ENCODE results near the gene ZNF771.
"Not testable (repeated sequence)": the region's sequence is repeated elsewhere in the genome, so short reads cannot be mapped to it uniquely, and the experiment has no call there.

Gene ZNF771

DNA sequence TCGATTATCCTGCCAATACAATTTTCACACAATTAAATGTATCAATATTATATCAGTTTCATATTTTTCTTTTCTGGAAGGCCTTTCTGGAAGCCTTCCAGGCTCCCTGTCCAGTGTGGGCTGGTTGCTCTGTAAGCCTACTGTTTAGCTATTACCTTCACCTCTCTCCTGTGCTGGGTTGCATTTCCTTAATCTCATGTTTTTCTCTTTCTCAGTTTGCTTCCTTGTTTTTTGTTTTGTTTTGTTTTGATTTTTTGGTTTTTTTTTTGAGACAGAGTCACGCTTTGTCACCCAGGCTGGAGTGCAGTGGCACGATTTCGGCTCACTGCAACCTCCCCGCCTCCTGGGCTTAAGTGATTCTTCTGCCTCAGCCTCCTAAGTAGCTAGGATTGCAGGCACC, 31.4 kb downstream of the ZNF771 start:
- DNase-seq, result no peak

DNA sequence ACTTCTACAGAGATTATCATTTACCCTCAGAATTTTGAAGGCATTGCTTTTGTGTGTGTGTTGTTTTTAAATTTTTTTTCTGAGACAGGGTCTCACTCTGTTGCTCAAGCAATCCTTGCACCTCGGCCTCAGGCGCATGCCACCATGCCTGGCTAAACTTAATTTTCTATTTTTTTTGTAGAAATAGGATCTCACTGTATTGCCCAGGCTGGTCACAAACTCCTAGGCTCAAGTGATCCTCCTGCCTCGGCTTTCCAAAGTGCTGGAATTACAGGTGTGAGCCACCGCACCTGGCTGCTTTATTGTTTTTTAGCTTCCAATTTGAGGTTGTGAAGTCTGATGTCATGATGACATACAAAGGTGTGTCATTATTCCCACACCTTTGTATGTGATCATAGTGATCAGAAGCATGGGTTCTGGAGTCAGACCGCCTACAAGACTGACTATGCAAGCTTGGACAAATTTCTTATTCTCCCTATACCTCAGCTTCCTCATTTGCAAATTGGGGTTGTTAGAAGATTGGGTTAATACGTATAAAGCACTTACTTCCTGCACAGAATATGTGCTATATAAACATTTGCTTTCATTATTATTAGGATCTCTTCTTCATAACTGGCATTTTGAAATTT, 32.4 kb downstream of the ZNF771 start:
- DNase-seq, result no peak

DNA sequence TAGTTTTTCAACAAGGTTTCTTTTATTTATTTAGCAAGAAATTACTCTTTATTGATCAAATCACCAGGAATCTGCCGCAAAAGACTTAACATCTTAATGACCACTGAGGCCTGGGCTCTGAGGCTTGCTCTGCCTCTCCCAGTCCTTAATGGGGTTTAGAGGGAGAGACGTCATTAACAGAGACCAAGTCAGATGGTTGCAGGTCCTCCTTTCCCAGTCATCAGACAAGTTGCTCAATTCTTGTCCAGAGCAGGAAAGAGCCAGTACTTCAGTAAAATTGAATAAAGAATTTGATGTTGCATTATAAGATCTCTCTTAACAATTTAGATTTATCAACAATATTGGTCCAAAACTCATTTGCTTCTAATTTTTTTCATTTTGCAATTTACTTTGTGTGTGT, 36.2 kb downstream of the ZNF771 start:
- DNase-seq, result no peak

DNA sequence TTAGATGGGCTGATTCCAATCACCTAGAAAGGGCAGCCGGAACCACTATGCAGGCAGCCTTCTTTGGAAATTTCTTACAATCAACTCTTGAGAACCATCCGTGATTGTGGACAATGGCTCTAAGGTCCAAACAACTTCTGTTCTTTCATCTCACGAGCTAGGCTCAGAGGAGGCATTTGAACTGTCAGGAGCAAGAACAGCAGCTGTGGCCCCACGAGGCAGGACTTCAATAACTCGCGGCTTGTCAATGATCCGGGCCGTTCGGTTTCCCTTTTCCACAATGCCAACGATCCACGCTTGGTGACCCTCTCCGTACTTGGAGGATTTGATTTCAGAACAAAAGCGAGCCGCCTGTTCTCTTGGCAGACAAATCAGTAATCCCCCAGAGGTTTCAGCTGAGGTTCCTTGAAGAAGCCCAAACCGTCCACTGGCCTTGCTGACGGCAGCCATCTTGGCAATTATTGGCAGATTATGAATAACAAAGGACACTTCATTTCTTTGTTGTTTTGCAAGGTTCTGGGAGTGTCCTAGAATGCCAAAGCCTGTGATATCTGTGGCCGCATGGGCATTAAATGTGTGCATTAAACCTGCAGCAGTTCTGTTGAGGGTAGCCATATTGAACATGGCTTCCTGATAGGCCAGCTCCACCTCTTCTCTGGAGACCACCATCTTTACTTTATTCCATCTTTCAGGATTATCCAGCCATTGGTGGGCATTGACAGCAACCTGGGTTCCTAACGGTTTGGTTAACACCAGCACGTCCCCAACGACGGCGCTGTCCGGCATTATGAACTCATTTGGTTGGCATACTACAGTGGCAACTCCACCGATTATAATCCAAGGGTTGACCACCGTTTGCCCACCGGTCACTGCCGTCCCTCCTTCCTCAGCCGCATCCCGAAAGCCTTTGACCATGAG, 37.1 kb downstream of the ZNF771 start:
- no peak for DNase-seq

DNA sequence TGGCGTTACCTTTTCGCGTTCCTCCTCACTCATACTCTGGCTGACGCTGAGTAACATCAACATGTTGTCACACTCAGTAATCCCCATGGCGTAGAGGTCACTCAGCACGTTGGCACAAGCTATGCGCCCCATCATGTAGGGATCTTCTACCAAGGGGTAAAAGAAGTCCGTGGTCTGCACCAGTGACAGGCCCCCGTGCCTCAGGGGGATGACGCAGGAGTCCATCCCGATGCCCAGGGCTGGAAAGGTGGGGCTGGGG, 37.7 kb downstream of the ZNF771 start:
- DNase-seq, result no peak

DNA sequence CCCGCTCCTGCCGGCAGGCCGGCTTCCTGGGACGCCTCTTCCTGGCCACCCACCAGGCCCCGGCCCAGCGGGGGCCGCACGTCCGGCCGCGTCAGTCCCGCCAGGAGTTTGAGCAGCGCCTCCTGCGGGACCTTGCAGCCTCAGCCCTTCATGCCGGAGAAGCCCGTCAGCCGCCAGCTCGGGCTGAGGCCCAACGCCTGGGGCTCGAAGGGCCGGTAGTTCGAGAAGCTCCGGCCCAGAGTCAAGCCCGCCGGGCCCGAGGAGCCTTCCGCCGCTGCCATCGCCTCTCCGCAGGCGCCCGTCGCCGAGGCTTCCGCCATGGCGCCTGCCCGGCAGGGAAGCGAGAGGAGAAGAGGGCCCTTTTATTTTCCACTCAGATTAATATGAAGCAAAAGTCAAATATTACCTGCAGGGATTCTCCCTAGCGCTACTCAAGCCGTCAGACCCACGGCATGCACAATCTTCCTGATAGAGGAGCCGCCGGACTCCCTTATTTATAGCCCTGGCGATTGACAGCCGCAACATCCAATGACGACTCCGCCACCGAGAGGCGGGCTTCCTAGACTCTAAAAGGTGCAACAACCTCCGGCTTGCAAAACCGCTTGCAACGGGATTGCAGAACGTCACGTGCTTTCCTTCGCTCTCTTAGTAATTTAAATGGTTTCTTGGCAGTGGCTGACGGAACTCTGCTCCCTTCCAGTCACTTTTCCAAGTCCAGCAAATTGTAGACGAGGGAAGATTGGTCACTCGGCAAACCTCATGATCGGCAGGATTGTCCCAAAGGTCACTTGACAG, 38.2 kb downstream of the ZNF771 start, which contains the start of gene SEPHS2:
Gene SEPHS2 (minus strand): TSS at position 467 of the 795 bp plus-strand sequence. CDS start 147 bp downstream, at position 320.
- DNase-seq, result peak; percentile 91

DNA sequence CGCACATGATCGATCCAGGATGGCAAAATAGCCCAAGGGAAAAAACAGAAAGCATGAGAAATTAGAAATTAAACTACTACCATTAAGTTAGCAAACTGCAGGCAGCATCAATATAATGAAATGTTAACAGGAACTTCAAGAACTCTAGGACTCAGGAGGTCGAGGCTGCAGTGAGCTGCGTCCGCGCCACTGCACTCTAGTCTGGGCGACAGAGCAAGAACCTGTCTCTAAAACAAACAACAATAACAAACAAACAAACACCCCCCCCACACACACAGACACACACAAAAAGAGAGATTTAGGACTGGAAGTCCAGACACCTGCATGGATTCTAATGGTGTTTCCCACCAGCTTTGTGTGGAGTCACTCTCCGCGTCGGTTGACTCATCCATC, 38.8 kb downstream of the ZNF771 start:
- no peak for DNase-seq

DNA sequence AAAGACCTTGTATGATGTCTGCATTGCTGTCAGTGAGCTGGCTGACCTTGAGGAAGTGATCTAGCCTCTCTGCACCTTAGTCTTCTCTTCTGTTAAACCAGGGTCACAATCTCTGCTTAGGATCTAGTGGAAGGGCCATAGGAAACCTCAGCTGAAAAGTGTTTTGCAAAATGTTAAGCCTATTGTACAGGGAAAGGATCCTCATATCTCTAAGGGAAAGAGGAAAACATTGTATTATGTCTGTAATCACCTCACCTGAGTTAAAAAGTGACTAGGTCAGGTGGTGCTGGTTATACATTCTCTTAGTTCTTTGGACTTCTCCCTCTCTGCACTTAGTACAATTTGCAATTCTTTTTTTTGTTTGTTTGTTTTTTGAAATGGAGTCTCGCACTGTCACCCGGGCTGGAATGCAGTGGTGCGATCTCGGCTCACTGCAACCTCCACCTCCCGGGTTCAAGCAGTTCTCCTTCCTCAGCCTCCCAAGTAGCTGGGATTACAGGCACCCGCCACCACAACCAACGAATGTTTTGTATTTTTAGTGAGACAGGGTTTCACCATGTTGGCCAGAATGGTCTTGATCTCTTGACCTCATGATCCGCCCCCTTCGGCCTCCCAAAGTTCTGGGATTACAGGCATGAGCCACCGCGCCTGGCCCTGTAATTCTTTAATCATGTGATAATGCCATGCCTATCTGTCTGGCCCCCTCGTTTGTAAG, 40.3 kb downstream of the ZNF771 start:
- no peak for DNase-seq

DNA sequence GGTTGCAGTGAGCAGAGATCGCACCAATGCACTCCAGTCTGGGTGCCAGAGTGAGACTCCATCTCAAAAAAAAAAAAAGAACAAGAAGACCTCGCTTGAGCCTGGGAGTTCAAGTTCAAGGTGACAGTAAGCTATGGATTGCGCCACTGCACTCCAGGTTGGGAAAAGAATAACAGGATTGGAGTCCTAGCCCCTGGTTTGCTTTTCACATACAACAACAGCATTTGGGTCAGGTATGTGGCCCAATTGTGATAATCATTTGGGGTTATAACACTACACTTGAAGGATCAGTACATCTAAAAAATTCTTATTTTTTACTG, 41.7 kb downstream of the ZNF771 start:
- no peak for DNase-seq

DNA sequence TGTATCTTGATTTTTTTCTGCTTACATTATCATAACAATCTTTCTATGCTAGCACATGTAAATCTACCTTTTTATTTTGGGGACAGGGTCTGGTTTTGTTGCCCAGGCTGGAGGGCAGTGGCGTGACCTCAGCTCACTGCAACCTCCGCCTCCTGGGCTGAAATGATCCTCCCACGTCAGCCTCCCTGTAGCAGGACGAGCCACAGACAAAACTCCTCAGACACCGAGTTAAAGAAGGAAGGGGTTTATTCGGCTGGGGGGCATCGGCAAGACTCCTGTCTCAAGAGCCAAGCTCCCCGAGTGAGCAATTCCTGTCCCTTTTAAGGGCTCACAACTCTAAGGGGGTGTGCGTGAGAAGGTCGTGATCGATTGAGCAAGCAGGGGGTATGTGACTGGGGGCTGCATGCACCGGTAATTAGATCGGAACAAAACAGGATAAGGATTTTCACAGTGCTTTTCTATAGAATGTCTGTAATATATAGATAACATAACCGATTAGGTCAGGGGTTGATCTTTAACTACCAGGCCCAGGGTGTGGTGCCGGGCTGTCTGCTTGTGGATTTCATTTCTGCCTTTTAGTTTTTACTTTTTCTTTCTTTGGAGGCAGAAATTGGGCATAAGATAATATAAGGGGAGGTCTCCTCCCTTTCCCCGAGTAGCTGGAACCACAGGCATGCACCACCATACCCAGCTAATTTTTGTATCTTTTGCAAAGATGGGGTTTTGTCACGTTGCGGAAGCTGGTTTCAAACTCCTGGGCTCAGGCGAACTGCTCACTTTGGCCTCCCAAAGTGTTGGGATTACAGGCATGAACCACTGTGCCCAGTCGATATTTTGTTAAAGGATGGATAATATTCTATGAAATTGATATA, 45.5 kb downstream of the ZNF771 start:
- DNase-seq, result not testable (repeated sequence)

DNA sequence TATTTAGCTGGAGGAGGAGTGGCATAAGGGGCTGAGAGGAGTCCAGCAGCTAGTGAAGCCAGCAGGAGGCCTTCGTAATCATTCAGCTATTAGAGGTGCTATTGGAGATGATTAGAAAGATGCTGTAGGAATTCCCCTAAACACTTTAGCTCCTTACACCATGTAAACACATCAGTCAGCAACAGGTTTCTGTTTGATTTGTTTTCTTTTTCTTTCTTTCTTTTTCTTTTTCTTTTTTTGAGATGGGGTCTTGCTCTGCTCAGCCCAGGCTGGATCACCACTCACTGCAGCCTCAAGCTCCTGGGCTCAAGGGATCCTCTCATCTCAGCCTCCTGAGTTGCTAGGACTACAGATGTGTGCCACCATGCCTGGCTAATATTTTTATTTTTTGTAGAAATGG, 48.9 kb downstream of the ZNF771 start:
- DNase-seq, result no peak

DNA sequence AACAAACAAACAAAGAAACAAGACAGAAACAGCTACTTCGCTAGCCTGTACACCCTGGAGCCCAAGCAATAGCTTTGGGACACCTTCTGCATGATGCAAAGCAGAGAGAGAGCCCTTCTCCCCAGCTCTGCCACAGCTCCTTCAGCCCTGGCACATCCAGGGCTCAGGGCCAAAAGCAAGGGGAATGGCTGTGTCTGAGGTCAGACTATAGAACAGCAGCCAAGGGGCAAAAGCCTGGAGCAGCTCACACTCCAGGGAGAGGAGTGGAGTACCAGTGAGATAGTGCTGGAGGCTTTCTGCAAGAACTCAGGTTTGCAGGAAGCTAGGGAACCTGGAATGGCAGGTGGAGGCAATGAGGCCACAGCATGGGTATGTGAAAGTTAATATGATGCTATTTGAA, 49.9 kb downstream of the ZNF771 start:
- no peak for DNase-seq

DNA sequence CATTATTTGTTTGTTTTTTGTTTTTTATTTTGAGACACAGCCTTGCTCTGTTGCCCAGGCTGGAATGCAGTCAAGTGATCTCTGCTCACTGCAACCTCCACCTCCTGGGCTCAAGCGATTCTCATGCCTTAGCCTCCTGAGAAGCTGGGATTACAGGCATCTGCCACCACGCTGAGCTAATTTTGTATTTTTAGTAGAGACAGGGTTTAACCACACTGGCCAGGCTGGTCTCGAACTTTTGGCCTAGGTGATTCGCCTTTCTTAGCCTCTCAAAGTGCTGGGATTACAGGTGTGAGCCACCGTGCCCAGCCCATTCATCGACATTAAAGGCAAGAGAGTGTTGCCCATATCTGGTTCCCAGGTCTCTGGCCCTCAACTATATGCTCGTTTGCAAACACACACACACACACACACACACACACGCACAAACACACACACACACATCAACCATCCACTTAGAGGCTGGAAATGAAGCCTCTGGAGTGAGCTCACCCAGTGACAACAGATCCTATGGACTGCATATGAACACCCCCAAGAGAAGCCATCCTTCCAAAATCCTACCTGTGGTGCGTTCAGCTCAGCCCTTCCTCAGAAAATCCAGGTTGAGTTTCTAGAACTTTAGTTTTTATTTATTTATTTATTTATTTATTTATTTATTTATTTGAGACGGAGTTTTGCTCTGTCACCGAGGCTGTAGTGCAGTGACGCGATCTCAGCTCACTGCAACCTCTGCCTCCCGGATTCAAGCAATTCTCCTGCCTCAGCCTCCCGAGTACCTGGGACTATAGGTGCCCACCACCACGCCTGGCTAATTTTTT, 50.5 kb downstream of the ZNF771 start:
- no peak for DNase-seq

DNA sequence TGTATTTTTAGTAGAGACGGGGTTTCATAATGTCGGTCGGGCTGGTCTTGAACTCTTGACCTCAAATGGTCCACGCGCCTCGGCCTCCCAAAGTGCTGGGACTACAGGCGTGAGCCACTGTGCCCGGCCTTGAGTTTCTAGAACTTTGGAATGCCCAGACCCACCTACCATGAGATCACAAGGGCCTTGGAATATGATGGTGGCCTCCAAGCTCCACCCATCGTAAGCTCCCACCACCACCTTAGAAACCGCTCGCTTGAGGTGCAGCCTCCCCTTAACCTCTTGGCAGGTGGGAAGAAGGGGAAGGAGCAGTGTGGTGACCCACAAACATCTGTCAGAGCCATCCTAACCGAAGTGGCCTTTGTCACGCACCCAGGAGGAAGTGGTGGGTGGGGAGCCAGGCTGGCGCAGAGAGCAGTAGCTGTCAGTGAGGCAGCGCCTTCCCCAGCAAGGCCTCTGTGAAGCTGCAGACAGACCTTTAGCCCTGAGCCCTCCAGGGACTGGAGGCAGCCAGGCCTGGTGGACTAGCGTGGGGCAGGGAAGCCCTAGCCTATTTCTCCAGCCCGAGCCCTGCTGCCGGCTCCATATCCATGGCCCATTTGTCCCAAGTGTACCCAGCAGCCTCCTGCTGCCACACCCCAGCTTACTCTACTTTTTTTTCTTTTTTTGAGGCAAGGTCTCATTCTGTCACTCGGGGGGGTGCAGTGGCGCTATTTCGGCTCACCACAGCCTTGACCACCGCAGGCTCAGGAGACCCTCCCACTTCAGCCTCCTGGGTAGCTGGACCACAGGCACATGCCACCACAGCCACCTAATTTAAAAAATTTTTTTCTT, 51.4 kb downstream of the ZNF771 start:
- no peak for DNase-seq

DNA sequence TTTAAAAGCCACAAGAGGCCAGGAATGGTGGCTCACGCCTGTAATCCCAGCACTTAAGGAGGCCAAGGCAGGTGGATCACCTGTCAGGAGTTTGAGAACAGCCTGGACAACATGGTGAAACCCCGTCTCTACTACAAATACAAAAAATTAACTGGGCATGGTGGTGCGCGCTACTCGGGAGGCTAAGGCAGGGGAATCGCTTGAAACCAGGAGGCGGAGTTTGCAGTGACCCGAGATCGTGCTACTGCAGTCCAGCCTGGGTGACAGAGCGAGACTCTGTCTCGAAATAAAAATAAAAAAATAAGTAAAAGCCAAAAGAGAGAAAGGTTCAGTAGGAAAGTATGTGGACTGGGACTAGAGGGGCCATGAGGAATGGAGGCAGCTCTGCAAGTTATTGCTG, 52.0 kb downstream of the ZNF771 start:
- DNase-seq, result no peak

DNA sequence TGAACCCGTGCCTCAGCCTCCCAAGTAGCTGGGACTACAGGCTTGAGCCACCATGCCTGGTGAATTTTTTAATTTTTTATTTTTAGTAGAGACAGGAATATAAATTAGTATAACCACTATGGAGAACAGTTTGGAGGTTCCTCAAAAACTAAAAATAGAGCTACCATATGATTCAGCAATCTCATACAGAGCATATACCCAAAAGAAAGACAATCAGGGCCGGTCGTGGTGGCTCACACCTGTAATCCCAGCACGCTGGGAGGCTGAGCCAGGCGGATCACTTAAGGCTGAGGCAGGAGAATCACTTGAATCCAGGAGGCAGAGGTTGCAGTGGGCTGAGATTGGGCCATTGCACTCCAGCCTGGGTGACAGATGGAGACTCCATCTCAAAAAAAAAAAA, 54.0 kb downstream of the ZNF771 start:
- DNase-seq, result not testable (repeated sequence)

DNA sequence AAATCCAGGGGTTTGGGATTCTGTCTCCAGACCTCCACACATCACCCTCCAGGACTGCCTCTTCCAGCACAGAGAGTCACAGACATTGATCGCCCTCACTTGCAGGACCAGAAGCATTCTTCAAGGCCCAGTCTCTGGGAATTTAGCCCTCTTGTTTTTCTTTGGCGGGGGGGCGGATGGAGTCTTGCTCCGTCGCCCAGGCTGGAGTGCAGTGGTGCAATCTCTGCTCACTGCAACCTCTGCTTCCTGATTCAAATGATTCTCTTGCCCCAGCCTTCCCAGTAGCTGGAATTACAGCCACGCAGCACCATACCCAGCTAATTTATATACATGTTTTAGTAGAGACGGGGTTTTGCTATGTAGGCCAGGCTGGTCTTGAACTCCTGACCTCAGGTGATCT, 56.7 kb downstream of the ZNF771 start:
- DNase-seq, result no peak
